K562 (cell line): ENCODE results near the gene CLK3. TPM values are rescaled to one million over a fixed set of nuclear protein-coding genes. Genes with fewer than 3 reads are reported as not detected.
A peak's percentile ranks its signal among the peaks of the same experiment; 100 is the strongest.

Experiments used
- ATF1 ChIP-seq, 2 experiments: fragments of 450-650 bp in 1 of 2; IDR thresholded peaks; 2 replicates each; pipeline ENCODE4 v1.6.1; 2016; ENCODE audit warnings: missing compliant biosample characterization in 1 of 2, missing genetic modification characterization in 1 of 2
- EP300 ChIP-seq: IDR thresholded peaks from 2 replicates; pipeline ENCODE4 v1.6.1; 2012; ENCODE audit warnings: low read length, improper control_type of control experiment
- FOXP1 ChIP-seq: sonication (generic); formaldehyde crosslinking; IDR thresholded peaks from 2 replicates; pipeline ENCODE4 v1.8.0; 2022; ENCODE audit warnings: mild to moderate bottlenecking, missing genetic modification reagents
- PHF21A ChIP-seq: fragments of 450-650 bp; IDR thresholded peaks from 2 replicates; pipeline ENCODE4 v1.6.1; 2017; ENCODE audit warnings: low read depth, borderline replicate concordance
- RAD51 ChIP-seq: fragments of 450-650 bp; IDR thresholded peaks from 2 replicates; pipeline ENCODE4 v1.7.1; 2016; ENCODE audit warnings: low read depth, mild to moderate bottlenecking, borderline replicate concordance
- SP2 ChIP-seq: IDR thresholded peaks from 2 replicates; pipeline ENCODE4 v1.6.1; 2011; ENCODE audit warnings: mild to moderate bottlenecking, low read depth, low read length, moderate library complexity; ENCODE audit not compliant: poor library complexity, severe bottlenecking; ENCODE audit errors: extremely low read depth
- ZNF143 ChIP-seq: sonication (generic); formaldehyde crosslinking; IDR thresholded peaks from 2 replicates; pipeline ENCODE4 v1.9.0; 2022; ENCODE audit warnings: mild to moderate bottlenecking, missing genetic modification reagents
- ZNF175 ChIP-seq: fragments of 200-800 bp; sonication (Bioruptor generic); IDR thresholded peaks from 2 replicates; pipeline ENCODE4 v1.6.1; 2016; ENCODE audit warnings: low read depth, mild to moderate bottlenecking, missing genetic modification characterization, missing compliant biosample characterization
- ZNF324 ChIP-seq: fragments of 250-450 bp; sonication (Bioruptor Pico); IDR thresholded peaks from 2 replicates; pipeline ENCODE4 v1.4.0; 2020; ENCODE audit warnings: mild to moderate bottlenecking
- ZNF436 ChIP-seq: fragments of 250-450, 450-650 bp; sonication (Bioruptor Pico); formaldehyde crosslinking; IDR thresholded peaks from 2 replicates; pipeline ENCODE4 v1.7.0; 2020; ENCODE audit warnings: mild to moderate bottlenecking
- ZNF551 ChIP-seq: fragments of 250-450 bp; sonication (Bioruptor Pico); IDR thresholded peaks from 2 replicates; pipeline ENCODE4 v1.5.0; 2021; ENCODE audit warnings: mild to moderate bottlenecking, moderate library complexity
- ZNF699 ChIP-seq: fragments of 250-450 bp; sonication (Bioruptor Pico); IDR thresholded peaks from 2 replicates; pipeline ENCODE4 v1.8.0; 2021; ENCODE audit warnings: mild to moderate bottlenecking, moderate library complexity; ENCODE audit not compliant: insufficient replicate concordance
- polyA plus RNA-seq, 8 experiments: library from polyadenylated mRNA; depleted of rRNA in 4 of 8; stranded (reverse) in 5 of 8; unstranded in 3 of 8; fragments of >200 nt; fragmentation: Nextera tagmentation in 2 of 8; fragmentation: Illumina TruSeq in 1 of 8; extraction: Ambion mirVana in 2 of 8; extraction: Trizol in 1 of 8; gene quantifications; 2 replicates each; pipeline versions ENCODE4 v1.2.1 to v1.2.3, GENCODE V29; 2011 to 2014; ENCODE audit warnings: inconsistent platforms in 1 of 8, missing spikeins in 1 of 8
- total RNA-seq, 7 experiments: library from RNA; depleted of rRNA in 6 of 7; stranded (reverse); fragments of >200 nt in 6 of 7; fragmentation: Illumina TruSeq in 2 of 7; extraction: Trizol in 2 of 7; gene quantifications; 2 replicates each; pipeline versions ENCODE4 v1.2.1 to v1.2.3, GENCODE V29; 2011 to 2021; ENCODE audit warnings: low replicate concordance in 1 of 7
- TF ChIP-seq, protein P1 (sequence below): fragments of 450-650 bp; IDR thresholded peaks from 2 replicates; pipeline ENCODE4 v1.6.1; 2016; ENCODE audit warnings: missing biosample characterization, missing genetic modification characterization
- TF ChIP-seq, protein P2 (sequence below): fragments of 450-650 bp; IDR thresholded peaks from 2 replicates; pipeline ENCODE4 v1.6.1; 2014; ENCODE audit warnings: low read depth, mild to moderate bottlenecking, moderate library complexity, borderline replicate concordance
- TF ChIP-seq, protein P3 (sequence below): sonication (generic); formaldehyde crosslinking; IDR thresholded peaks from 2 replicates; pipeline ENCODE4 v1.9.0; 2022; ENCODE audit warnings: mild to moderate bottlenecking, missing genetic modification reagents
- TF ChIP-seq, protein P4 (sequence below): fragments of 250-450 bp; sonication (Bioruptor Pico); IDR thresholded peaks from 2 replicates; pipeline ENCODE4 v1.9.0; 2021; ENCODE audit warnings: mild to moderate bottlenecking, inconsistent platforms

Gene CLK3
- total and polyA plus RNA-seq, 9 of the 15 experiments (the other 6 are each of a cell fraction or from before 2014, with no cell fraction given) = 1.2 to 95.2 (median 51.7) TPM

DNA sequence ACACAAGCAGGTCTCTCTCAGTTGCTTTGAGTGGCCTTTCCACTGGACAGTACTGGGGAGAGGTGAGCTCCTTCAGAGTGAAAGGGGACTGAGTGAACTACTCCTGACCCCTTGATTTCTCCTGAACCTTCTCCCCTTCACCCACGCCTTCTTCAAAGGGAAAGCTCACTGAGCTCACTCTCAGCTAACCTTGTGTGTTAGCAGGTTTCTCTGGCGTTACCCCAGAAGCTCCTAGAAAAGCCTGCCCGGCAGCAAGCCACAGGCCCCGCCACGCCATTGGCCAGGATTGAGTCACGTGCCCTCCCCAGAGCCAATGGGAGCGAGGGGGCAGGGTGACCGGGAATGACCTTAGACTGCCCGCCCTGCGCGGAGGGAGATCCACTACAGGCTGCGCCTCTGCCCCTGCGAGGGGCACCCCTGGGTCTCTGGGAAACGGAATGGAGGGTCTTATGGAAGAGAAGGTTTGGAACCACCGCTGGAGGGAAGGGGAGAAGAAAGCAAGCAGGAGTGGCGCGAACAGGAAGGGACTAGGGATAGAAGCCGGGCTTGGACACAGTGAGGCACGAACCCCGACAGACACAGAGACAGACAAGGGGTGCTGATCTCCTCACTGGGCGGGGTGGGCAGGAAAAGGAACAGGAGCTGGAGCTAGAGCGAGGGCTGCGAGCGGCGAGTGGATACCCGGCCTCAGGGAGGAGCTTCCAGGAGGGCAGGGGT is 17.4 kb upstream of the CLK3 start (continued):
- TF ChIP-seq, protein P1, sequence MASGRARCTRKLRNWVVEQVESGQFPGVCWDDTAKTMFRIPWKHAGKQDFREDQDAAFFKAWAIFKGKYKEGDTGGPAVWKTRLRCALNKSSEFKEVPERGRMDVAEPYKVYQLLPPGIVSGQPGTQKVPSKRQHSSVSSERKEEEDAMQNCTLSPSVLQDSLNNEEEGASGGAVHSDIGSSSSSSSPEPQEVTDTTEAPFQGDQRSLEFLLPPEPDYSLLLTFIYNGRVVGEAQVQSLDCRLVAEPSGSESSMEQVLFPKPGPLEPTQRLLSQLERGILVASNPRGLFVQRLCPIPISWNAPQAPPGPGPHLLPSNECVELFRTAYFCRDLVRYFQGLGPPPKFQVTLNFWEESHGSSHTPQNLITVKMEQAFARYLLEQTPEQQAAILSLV (tag) = no peak
- TF ChIP-seq PHF21A (no peak; the same call in 1 of the 2 replicates), ZNF324 (CRISPR knock-in tag) (no peak), ZNF175 (no peak), FOXP1 (no peak), ZNF143 (CRISPR knock-in tag) (no peak), ATF1 (CRISPR knock-in tag; IDR thresholded peaks at IDR 0.05) (no peak), ATF1 (tag; IDR thresholded peaks at IDR 0.05) (peak; percentile 51; the same call in 1 of the 2 replicates), RAD51 (peak; percentile 98), ZNF551 (no peak), SP2 (no peak), EP300 (no peak), ZNF699 (CRISPR knock-in tag) (no peak), ZNF436 (CRISPR knock-in tag) (no peak)
- TF ChIP-seq, protein P2, sequence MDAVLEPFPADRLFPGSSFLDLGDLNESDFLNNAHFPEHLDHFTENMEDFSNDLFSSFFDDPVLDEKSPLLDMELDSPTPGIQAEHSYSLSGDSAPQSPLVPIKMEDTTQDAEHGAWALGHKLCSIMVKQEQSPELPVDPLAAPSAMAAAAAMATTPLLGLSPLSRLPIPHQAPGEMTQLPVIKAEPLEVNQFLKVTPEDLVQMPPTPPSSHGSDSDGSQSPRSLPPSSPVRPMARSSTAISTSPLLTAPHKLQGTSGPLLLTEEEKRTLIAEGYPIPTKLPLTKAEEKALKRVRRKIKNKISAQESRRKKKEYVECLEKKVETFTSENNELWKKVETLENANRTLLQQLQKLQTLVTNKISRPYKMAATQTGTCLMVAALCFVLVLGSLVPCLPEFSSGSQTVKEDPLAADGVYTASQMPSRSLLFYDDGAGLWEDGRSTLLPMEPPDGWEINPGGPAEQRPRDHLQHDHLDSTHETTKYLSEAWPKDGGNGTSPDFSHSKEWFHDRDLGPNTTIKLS = peak; percentile 28; the same call in 1 of the 2 replicates
- TF ChIP-seq, protein P3, sequence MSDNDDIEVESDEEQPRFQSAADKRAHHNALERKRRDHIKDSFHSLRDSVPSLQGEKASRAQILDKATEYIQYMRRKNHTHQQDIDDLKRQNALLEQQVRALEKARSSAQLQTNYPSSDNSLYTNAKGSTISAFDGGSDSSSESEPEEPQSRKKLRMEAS (CRISPR knock-in tag) = peak; percentile 84
- TF ChIP-seq, protein P4, sequence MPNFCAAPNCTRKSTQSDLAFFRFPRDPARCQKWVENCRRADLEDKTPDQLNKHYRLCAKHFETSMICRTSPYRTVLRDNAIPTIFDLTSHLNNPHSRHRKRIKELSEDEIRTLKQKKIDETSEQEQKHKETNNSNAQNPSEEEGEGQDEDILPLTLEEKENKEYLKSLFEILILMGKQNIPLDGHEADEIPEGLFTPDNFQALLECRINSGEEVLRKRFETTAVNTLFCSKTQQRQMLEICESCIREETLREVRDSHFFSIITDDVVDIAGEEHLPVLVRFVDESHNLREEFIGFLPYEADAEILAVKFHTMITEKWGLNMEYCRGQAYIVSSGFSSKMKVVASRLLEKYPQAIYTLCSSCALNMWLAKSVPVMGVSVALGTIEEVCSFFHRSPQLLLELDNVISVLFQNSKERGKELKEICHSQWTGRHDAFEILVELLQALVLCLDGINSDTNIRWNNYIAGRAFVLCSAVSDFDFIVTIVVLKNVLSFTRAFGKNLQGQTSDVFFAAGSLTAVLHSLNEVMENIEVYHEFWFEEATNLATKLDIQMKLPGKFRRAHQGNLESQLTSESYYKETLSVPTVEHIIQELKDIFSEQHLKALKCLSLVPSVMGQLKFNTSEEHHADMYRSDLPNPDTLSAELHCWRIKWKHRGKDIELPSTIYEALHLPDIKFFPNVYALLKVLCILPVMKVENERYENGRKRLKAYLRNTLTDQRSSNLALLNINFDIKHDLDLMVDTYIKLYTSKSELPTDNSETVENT (CRISPR knock-in tag) = no peak
